Breast epithelium (tissue), 4 donors: Measurements from ENCODE around the gene FER. TPM values are rescaled to one million over a fixed set of nuclear protein-coding genes. Genes with fewer than 3 reads are reported as not detected.
"Not testable (repeated sequence)": the region's sequence is repeated elsewhere in the genome, so short reads cannot be mapped to it uniquely, and the experiment has no call there.

Experiments
- DNase-seq, 2 donors: peaks; one replicate each; pipeline ENCODE4 v3.0.0-alpha.2; 2019; ENCODE audit warnings: low spot score in 2 of 2
- H3K27ac ChIP-seq, 2 donors: fragments of 200-600 bp; sonication (generic) in 1 of 2; one replicate each; pipeline ENCODE4 v1.5.1; 2016 to 2019; ENCODE audit warnings: mild to moderate bottlenecking in 1 of 2
- H3K27me3 ChIP-seq, 2 donors: fragments of 200-600 bp; sonication (generic) in 1 of 2; one replicate each; pipeline versions ENCODE4 v1.5.1 to v1.6.0; 2017 to 2019; ENCODE audit warnings: control low read depth in 1 of 2, mild to moderate bottlenecking in 1 of 2
- H3K36me3 ChIP-seq: fragments of 200-600 bp; one replicate; pipeline ENCODE4 v1.5.1; 2019
- H3K4me1 ChIP-seq, 2 donors: fragments of 200-600 bp; sonication (generic); one replicate each; pipeline ENCODE4 v1.5.1; 2016 to 2019; ENCODE audit warnings: control low read depth in 1 of 2
- H3K4me3 ChIP-seq, 3 donors: fragments of 200-600 bp; sonication (generic); 1 replicate in 2 of 3; 2 replicates in 1 of 3; pipeline ENCODE4 v1.5.1; 2016 to 2019; ENCODE audit warnings: mild to moderate bottlenecking in 3 of 3, moderate library complexity in 2 of 3
- H3K9me3 ChIP-seq, 2 donors: fragments of 200-600 bp; sonication (generic) in 1 of 2; one replicate each; pipeline ENCODE4 v1.5.1; 2016 to 2019; ENCODE audit warnings: control low read depth in 1 of 2
- CTCF ChIP-seq, 3 donors: fragments of 450-650 bp; IDR thresholded peaks; one replicate each; pipeline ENCODE4 v1.5.1; 2016 to 2017; ENCODE audit warnings: antibody characterized with exemption in 3 of 3, mild to moderate bottlenecking in 3 of 3, moderate library complexity in 3 of 3
- POLR2A ChIP-seq: fragments of 450-650 bp; IDR thresholded peaks from one replicate; pipeline ENCODE4 v1.6.1; 2016; ENCODE audit warnings: antibody characterized with exemption, mild to moderate bottlenecking, moderate library complexity
- POLR2AphosphoS5 ChIP-seq, 3 donors: sonication (generic); formaldehyde crosslinking; IDR thresholded peaks; one replicate each; pipeline ENCODE4 v1.6.1; 2017; ENCODE audit warnings: antibody characterized with exemption in 3 of 3
- intact Hi-C: fragments of 100-400 bp; cut with DNase I; formaldehyde crosslinking; loops from one replicate; pipeline ENCODE4 v1.15.1; 2023; ENCODE audit warnings: low total_unique reads
- total RNA-seq, 3 donors: library from RNA; depleted of rRNA; stranded (reverse); fragments of >200 nt; gene quantifications; one replicate each; pipeline ENCODE4 v1.1.0, GENCODE V29; 2016

The FER gene
- total RNA-seq, 3 donors from 2014 or later: 24.3 to 27.8 (median 27.2) TPM

GRCh38 chr5:109016300-109016699 is 268.6 kb downstream of the FER start:
- intact Hi-C loops: loop anchor here (5.0 kb wide), 1 partner anchor 414 kb away; no protein-coding TSS in a partner anchor
- H3K27me3 ChIP-seq: no peaks in the 10 kb centered on the region
- no peaks in the 10 kb centered on the region for H3K36me3 ChIP-seq
- no peak overlapping the region for H3K27ac ChIP-seq
- TF ChIP-seq POLR2A: no peak
- TF ChIP-seq POLR2AphosphoS5 (IDR thresholded peaks at IDR 0.05): no peak
- no peak for TF ChIP-seq CTCF (IDR thresholded peaks at IDR 0.05)
- no peak for DNase-seq
- no peak overlapping the region for H3K4me3 ChIP-seq
- no peaks in the 10 kb centered on the region for H3K4me1 ChIP-seq
- H3K9me3 ChIP-seq: no peaks in the 10 kb centered on the region

GRCh38 chr5:109022056-109022455 is 274.4 kb downstream of the FER start:
- Histone ChIP-seq H3K27ac (no peak overlapping the region), H3K4me3 (no peak overlapping the region), H3K9me3 (peaks cover 0 to 7% of the 10 kb centered on the region in 2 donors), H3K36me3 (no peaks in the 10 kb centered on the region), H3K4me1 (no peaks in the 10 kb centered on the region), H3K27me3 (no peaks in the 10 kb centered on the region)
- no peak for DNase-seq
- intact Hi-C loops: no loop called here
- TF ChIP-seq CTCF (IDR thresholded peaks at IDR 0.05): no peak
- TF ChIP-seq POLR2A: no peak
- no peak for TF ChIP-seq POLR2AphosphoS5 (IDR thresholded peaks at IDR 0.05)

GRCh38 chr5:109025729-109026128 is 278.0 kb downstream of the FER start:
- H3K36me3 ChIP-seq, H3K4me3 ChIP-seq, H3K9me3 ChIP-seq, intact Hi-C loops, H3K27me3 ChIP-seq, H3K27ac ChIP-seq, H3K4me1 ChIP-seq, DNase-seq: not testable (repeated sequence)

GRCh38 chr5:109027983-109028607 is 280.4 kb downstream of the FER start:
- Histone ChIP-seq H3K27ac (no peak overlapping the region), H3K4me3 (no peak overlapping the region), H3K4me1 (no peaks in the 10 kb centered on the region), H3K27me3 (no peaks in the 10 kb centered on the region), H3K36me3 (no peaks in the 10 kb centered on the region), H3K9me3 (peaks cover 0 to 7% of the 10 kb centered on the region in 2 donors)
- intact Hi-C loops: no loop called here
- TF ChIP-seq POLR2AphosphoS5 (IDR thresholded peaks at IDR 0.05): no peak
- TF ChIP-seq CTCF (IDR thresholded peaks at IDR 0.05): no peak
- TF ChIP-seq POLR2A: no peak
- DNase-seq: no peak

- Histone ChIP-seq H3K27me3 (no peaks in the 10 kb centered on the region), H3K36me3 (no peaks in the 10 kb centered on the region), H3K4me1 (no peaks in the 10 kb centered on the region), H3K27ac (no peak overlapping the region), H3K9me3 (peaks cover 0 to 7% of the 10 kb centered on the region in 2 donors), H3K4me3 (no peak overlapping the region)
- TF ChIP-seq CTCF (IDR thresholded peaks at IDR 0.05) (no peak), POLR2A (no peak), POLR2AphosphoS5 (IDR thresholded peaks at IDR 0.05) (no peak)
- intact Hi-C loops: no loop called here
- no peak for DNase-seq
Measured at GRCh38 chr5:109028608-109029299, 281.1 kb downstream of the FER start.
